NCI-H345 treated with DMSO at 0.1 percent for 48 hours (cell line): Measurements from ENCODE around the gene SLCO1A2.
A peak's percentile ranks its signal among the peaks of the same experiment; 100 is the strongest.

Experiments used
- DNase-seq: peaks from one replicate; lab custom pipeline; 2025; ENCODE audit not compliant: unreplicated experiment; lab: John Stamatoyannopoulos, UW

SLCO1A2 gene

DNA sequence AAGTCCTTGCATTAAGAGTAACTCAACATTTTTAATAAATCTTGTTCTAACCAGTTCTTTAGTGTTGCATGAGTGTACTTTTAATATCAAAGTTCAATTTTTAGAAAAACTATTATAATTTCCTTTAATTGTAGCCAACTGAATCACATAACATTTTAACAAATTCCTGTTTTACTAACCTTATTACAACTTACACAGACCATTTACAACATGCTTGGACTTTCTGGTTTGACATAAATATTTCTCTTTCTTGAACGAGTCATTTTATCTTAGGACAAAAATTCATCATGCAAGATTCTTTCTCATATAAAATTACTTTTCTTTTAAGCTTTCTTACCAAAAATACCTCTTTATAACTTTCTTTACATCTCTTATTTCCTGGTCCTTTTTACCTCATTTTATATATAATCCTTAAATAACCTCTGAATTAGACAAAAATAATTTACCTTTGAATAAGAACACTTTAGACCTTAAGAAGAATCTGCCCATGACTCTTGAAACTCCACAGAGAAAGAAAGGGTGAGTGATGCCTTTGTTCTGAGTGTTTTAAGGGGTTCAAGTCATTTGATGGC lies 3.9 kb downstream of the SLCO1A2 start:
- DNase-seq, result no peak

DNA sequence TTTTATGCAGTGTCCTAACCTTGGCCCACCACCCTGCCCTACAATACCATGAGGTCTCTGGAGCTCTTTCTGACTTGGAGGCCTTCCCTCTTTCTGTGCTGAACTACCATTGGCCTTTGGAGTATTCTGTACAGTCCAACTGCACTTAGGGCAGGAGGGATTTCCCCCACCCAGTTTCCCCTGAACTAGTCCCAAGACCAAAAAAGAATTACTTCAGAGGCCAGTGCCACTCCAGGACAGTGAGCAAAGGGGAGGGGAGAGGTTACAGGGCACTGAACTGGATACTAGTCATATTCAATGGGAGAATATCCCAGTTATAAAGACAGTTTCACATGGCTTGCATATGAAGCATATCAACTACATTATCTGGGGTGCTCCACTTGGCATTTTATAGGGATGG lies 6.1 kb downstream of the SLCO1A2 start:
- DNase-seq, result no peak

DNA sequence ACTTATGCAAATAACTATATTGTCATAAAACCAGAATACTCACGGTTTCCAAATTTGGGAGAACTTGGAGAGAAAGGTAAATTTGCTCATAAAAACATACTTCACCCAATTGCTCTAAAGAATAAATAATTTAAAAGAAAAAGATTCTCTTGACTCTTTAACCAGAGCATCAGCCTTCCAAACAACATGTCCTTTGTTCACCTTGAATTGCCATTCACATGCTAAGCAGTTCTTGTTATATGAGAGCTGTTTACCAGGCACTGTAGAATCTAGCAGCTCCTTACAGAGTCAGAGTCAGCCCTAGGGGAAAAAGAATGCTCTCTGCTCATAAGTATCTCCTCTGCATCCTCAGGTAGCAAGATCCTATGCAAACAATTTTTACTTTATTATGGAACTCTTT lies 10.2 kb downstream of the SLCO1A2 start:
- DNase-seq, result no peak

DNA sequence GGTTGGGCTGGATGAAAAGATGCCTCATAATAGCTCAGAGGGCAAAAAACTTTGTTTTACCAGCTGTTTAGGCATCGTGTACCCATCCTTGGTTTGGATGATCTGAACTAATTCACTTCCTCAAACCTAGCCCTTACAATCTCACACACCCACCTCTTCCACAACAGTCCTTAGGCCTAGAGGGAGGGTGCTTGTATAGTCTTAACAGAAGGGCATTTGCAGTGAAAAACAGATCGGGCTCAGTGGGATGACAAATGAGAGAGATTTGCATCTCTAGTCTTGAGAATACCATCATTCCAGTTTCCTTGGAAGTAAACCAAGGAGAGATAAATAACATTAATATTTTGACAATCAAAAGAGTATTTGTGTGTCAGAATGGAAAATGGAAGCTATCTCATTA lies 11.0 kb downstream of the SLCO1A2 start:
- no peak for DNase-seq

DNA sequence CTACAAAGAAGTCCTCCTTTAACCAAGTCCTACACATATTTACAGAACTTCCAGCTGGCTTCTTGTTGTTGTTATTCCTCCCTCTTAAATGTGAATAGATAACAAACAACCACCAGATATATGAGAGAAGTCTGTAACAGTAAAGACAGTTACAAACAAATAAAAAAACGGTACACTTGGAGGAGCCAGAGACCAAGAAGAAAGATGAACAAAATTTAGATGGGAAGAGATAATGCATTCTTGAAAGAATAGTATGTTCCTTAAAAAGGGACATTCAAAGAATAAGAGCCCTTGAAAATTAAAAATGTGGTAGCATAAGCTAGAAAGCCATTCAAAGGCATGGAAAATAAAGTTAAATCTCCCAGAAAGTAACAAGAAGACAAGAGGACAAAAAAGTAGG lies 25.9 kb downstream of the SLCO1A2 start:
- DNase-seq, result no peak

DNA sequence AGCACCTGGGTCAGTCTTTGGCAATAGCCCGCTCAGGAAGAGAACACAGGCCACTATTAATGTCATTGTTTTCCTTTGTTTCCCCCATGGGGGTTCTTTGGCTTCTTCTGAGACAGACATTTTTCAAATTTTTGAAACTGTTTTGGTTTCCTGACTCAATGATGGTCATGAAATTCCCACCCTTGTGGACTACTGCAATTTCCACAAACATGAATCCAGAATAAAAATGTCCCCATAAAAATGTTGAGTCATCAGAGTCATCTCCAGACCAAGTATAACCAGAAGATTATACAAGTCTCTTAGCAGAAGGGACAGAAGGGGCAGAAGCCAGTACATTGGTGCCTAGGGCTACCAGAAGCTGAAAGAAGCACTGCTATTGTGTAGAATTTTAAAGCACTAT lies 29.1 kb downstream of the SLCO1A2 start:
- DNase-seq, result no peak

DNA sequence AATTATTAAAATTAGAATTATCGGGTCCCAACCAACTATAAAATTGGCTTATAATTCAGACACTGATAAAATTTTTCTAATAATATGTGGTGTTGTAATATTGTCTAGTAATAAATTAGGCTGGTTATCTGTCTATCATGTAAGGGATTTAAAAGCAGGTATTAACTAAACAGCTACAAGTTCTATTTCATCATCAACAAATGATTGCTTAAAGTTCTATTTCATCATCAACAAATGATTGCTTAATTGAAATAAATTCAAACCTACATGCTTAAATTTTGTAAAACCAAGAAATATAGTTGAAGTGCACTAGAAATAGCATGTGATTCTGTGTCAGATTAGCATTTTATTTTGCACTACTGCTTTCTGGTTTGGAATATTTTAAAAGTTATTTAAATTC lies 34.1 kb downstream of the SLCO1A2 start:
- DNase-seq, result no peak

DNA sequence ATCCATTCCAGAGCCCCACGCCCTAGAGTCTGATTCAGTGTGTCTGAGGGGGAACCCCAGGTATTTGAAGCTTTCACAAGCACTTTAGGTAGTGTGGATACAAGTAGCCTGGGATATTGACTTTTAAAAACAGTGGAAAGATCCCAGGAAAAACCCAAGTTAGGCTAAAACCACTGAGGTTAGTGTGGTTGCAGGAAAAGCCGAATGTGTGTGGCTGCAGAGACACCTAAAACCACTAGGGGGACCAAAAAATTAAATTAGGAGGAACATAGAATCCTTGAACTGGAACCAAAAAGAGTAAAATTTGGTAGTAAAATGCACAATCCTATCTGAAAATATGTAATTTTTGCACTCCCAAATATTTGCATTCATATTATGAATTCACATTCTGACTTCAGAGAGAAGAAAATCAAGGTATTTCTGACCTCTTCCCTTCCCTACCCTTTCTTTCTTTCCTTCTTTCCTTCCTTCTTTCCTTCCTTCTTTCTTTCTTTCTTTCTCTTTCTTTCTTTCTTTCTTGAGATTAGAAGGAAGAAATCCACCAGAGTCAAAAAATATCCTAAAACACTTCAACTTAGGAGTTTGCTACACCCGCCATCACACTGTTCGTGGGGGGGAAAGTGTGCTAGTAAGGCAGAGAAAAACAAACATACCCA lies 37.8 kb downstream of the SLCO1A2 start:
- no peak for DNase-seq

DNA sequence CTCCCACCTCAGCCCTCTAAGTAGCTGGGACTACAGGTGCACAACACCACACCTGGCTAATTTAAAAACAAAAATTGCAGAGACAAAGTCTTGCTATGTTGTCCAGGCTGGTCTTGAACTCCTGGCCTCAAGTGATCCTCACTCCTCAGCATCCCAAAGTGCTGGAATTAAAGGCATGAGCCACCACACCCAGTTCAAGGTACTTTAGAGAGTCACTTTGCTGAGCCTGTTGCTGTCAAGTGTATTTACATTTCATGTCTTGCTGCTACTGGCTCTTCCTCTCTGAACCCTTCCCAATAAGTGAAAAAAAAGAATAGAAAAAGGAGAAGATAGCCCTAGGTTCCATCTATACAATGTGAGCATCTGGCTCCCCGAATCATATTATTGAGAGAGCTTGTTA lies 38.4 kb downstream of the SLCO1A2 start:
- no peak for DNase-seq

DNA sequence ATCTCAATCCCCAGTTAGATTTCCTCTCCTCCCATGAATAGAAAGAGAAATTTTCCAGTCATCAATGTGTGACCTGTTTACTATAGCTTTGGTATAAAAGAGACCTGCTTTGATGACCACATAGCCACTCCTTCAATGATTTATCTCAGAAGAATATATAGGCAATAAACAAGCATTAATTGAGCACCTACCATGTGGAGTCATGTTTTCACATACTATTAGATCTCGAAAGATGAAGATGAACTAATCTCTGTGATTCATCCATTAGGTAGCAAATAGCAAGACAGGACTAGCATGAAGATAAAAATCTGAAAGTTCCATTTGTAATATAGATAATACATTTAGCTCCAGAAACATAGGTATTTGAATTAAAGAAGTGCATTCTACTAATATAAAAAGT lies 40.5 kb downstream of the SLCO1A2 start:
- DNase-seq, result no peak

DNA sequence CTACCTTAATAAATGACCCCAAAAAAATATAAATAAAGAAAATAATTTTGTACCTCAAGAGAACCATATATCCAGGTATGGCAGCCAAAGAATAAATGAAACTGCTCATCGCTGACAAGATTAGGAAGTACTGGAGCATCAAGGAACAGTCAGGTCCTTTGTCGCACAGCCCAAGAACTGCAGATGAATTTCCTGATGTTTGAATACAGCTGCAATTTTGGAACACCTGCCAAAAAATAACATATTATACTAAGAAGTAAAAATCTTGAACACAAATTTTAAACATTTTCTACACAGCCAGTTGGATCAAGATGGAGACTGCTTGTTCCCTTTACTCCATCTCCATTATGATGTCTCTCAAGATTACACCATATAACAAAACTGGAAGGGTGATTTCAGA lies 42.6 kb downstream of the SLCO1A2 start:
- DNase-seq, result no peak

DNA sequence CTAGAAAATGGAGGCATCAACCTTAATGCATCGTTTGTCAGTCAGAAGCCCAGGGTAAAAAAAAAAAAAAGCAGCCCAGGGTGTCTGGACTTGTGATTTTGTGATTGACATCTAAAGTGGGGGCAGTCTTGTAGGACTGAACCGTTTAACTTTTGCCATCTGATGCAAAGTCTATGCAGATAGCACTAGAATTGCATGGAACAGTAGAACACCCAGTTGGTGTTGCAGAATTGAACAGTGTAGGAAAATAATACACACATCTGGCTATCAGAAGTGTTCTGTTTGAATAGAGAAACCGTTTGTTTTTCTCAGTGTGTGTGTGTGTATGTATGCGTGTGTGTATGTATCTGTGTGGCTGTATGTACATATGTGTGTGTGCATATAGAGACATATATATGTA lies 45.0 kb downstream of the SLCO1A2 start:
- DNase-seq, result no peak

DNA sequence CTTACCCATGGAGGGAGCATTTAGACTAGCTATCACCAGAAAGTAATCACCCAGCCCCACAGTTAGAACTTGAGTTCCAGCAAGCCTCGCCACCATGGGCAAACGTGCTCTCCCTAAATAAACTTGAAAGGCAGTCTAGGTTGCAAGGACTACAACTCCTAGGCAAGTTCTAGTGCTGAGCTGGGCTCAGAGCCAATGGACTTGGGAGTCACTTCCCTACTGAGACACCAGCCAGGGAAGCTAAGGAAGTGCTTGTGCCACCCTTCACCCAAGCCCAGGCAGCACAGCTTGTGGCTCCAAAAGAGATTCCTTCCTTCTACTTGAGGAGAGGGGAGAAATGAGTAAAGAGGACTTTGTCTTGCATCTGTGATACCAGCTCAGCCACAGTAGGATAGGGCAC lies 57.9 kb downstream of the SLCO1A2 start:
- no peak for DNase-seq

DNA sequence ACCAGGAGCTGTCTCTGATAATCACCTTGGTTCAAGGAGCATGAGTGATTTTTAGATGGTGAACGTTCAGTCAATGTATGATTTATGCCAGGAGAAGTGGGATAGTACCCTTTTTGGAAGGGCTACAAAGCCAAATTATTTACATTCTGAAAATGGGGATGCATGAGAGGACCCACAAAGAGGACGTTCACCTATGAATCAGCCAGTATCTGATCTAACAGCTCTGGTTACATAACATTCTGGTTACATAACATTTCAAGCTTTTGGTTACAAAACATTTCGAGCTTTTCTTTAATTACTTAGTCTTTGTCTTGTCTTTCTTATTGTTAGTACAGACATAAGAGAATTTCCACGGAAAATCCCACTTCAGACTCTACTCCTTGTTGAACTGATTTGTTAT lies 68.8 kb downstream of the SLCO1A2 start:
- no peak for DNase-seq

DNA sequence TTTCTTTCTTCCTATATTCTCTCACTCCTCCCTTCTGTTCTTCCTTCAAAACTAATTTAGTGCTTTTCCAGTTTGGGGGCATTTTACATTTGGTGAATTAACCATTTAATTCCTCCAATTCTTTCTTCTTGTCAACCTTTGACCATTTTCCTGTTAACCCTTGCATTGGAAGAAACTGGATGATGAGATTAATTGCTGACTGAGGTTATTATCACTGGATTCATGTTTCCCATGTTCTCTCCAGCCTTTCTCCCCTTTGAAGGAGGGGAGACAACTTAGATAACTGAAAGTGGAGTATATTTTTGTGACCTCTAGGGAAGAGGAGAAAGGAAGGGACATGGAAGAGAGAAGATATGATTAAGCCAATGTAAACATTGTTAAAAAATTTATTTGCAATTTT lies 70.5 kb downstream of the SLCO1A2 start:
- no peak for DNase-seq

DNA sequence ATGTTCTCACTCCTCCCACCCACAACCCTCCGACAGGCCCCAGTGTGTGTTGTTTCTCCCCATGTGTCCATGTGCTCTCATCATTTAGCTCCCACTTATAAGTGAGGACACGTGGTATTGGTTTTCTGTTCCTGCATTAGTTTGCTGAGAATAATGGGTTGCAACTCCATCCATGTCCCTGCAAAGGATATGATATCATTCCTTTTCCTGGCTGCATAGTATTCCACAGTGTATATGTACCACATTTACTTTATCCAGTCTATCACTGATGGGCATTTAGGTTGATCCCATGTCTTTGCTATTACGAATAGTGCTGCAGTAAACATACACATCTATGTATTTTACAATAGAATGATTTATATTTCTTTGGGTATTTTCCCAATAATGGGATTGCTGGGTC lies 77.5 kb downstream of the SLCO1A2 start:
- DNase-seq, result no peak

DNA sequence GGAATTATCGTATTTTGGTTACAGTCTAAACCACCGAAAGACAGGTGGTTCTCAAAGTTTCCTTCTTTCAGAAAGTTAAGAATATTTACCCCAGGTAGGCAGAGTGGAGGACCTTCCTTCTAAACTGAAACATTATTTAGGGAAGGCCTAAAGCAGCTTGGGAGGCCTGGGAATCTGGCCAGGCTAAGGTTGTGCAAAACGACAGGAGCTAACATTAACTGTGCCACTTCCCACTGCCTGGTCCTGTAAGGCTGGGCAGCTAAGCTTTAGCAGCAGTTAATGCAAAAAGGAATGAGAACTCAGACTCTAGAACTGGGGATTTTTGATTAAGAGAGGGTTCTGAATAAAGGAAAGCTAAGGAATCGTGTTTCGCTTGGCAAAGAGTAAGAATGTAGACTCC lies 82.6 kb downstream of the SLCO1A2 start:
- DNase-seq, result no peak

DNA sequence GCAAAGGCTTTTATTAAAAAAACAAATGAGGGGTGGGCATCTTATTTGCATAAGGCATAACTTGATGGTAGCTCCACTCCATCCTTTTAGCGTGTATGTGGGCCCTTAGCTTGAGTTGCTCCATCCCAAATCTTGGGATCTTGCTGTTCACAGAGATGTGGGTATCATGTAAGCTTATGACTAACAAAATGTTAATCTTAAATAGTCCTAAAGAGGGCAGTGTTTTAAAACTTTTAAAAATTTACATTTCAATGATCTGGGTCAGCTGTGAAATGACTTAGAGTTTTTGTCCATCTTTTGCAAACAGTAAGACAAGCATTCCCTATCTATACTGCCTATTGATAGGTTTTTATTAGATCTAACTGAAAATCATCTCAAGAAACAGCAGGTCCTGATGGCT lies 86.0 kb downstream of the SLCO1A2 start:
- DNase-seq, result peak; percentile 15

DNA sequence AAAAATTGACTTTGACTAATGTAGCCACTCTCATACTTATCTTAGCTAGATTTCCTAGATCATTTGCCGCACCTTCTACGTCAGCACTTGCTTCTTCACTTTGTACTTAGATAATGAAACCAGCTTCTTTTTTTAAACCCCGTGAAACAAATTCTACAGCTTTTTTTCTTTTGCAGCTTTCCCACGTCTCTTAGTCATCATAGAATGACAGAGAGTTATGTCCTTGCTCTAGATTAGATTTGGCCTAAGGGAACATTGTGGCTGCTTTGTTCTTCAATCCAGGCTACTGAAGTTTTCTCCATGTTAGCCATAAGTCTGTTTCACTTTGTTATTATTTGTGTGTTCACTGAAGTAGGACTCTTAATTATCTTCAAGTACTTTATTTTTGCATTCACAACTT lies 94.9 kb downstream of the SLCO1A2 start:
- DNase-seq, result no peak

DNA sequence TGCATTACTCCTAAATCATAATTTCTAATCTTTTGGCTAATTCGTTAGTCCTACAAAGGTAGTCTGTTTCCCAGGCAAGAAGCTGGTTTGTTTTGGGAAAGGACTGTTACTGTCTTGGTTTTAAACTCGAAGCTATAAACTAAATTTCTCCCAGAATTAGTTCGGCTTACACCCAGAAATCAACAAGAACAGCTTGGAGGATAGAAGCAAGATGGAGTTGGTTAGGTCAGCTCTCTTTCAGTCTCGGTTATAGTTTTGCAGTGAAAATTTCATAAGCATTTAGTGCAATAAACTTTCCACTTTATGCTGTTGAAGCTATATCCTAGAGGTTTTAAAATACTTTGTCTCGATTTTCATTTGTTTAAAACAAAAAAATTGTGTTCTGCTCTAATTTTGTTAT lies 100.3 kb downstream of the SLCO1A2 start:
- DNase-seq, result no peak

DNA sequence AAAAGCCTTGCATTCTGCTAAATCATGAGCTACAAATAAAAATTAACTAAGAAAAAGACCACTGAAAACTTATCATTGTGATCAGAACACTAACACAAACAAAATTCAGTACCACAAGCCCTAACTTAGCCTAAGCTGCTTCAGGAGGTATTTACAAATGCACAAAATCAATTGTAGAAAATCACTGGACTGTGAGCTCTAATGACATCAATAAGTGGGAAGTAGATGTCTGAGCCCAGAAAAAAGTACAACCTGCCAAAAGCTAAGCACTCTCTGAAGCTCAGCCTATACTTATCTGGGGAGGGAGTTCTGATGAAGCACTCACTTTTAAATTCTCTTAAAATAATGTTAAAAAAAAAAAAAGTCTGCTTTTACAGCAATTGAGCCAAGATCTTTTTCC lies 110.8 kb downstream of the SLCO1A2 start:
- peak; percentile 14 for DNase-seq

DNA sequence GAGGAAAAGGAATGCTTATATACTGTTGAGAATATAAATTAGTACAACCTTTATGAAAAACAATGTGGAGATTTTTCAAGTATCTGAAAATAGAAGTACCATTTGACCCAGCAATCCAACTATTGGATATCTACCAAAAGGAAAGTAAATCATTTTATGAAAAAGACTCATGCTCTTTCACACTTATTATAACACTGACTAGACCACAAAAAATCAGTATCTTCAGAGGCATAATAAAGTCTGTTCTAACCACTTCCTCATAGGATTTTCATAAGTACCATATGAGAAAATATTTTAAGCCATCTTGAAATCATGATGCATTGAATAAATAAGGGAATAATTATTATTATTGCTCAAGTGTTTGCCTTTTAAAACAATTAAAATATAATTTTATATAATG lies 112.9 kb downstream of the SLCO1A2 start:
- DNase-seq, result no peak

DNA sequence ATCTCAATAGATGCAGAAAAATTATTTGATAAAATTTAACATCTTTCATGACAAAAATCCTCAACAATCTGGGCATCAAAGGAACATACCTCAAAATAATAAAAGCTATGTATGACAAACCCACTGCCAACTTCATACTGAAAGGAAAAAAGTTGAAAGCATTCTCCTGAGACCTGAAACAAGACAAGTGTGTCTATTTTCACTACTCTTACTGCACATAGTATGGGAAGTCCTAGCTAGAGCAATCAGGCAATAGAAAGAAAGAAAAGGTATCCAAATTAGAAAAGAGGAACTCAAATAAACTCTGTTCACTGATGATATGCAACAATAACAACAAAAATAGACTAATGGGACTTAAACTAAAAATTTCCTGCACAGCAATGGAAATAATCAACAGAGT lies 113.6 kb downstream of the SLCO1A2 start:
- no peak for DNase-seq
